ENCODE results near the gene LRSAM1.

Gene LRSAM1

GRCh38 chr9:127473932-127474331, 22.6 kb downstream of the LRSAM1 start:
- TF ChIP-seq CTCF (conservative IDR thresholded peaks at IDR 0.05; ENCODE audit: low read depth, low read length), result no peak
- H3K4me2 ChIP-seq, result no peak overlapping the region
- no peak overlapping the region for H3K9ac ChIP-seq
- H3K79me2 ChIP-seq (ENCODE audit: insufficient read depth, low read depth), result no peaks in the 10 kb centered on the region
- H3K27ac ChIP-seq, result no peak overlapping the region
- H4K20me1 ChIP-seq (ENCODE audit: insufficient read depth), result no peaks in the 10 kb centered on the region
- H3K27me3 ChIP-seq (ENCODE audit: insufficient read depth, low read depth), result no peaks in the 10 kb centered on the region
- H2AFZ ChIP-seq (ENCODE audit: low read depth), result no peak overlapping the region
- no peaks in the 10 kb centered on the region for H3K36me3 ChIP-seq (ENCODE audit: insufficient read depth)
- H3K4me3 ChIP-seq (IDR thresholded peaks at IDR 0.05; ENCODE audit: insufficient read depth, low read depth, low read length), result no peak overlapping the region
- H3K4me1 ChIP-seq (ENCODE audit: low read depth, poor library complexity, severe bottlenecking), result no peaks in the 10 kb centered on the region

- Histone ChIP-seq H3K4me2 (no peak overlapping the region), H2AFZ (ENCODE audit: low read depth) (no peak overlapping the region), H4K20me1 (ENCODE audit: insufficient read depth) (no peaks in the 10 kb centered on the region), H3K9ac (no peak overlapping the region), H3K4me1 (ENCODE audit: low read depth, poor library complexity, severe bottlenecking) (no peaks in the 10 kb centered on the region), H3K27me3 (ENCODE audit: insufficient read depth, low read depth) (no peaks in the 10 kb centered on the region), H3K4me3 (IDR thresholded peaks at IDR 0.05; ENCODE audit: insufficient read depth, low read depth, low read length) (no peak overlapping the region), H3K79me2 (ENCODE audit: insufficient read depth, low read depth) (no peaks in the 10 kb centered on the region), H3K27ac (no peak overlapping the region), H3K36me3 (ENCODE audit: insufficient read depth) (no peaks in the 10 kb centered on the region)
- no peak for TF ChIP-seq CTCF (conservative IDR thresholded peaks at IDR 0.05; ENCODE audit: low read depth, low read length)
Measured at GRCh38 chr9:127474592-127474991, 23.3 kb downstream of the LRSAM1 start.

- Histone ChIP-seq H3K4me2 (no peak overlapping the region), H3K27me3 (ENCODE audit: insufficient read depth, low read depth) (no peaks in the 10 kb centered on the region), H3K4me1 (ENCODE audit: low read depth, poor library complexity, severe bottlenecking) (no peaks in the 10 kb centered on the region), H3K79me2 (ENCODE audit: insufficient read depth, low read depth) (no peaks in the 10 kb centered on the region), H2AFZ (ENCODE audit: low read depth) (no peak overlapping the region), H4K20me1 (ENCODE audit: insufficient read depth) (no peaks in the 10 kb centered on the region), H3K9ac (no peak overlapping the region), H3K36me3 (ENCODE audit: insufficient read depth) (no peaks in the 10 kb centered on the region), H3K27ac (no peak overlapping the region), H3K4me3 (IDR thresholded peaks at IDR 0.05; ENCODE audit: insufficient read depth, low read depth, low read length) (no peak overlapping the region)
- no peak for TF ChIP-seq CTCF (conservative IDR thresholded peaks at IDR 0.05; ENCODE audit: low read depth, low read length)
Measured at GRCh38 chr9:127479507-127480081, 28.3 kb downstream of the LRSAM1 start.

- H3K27ac ChIP-seq, result no peak overlapping the region
- no peaks in the 10 kb centered on the region for H3K79me2 ChIP-seq (ENCODE audit: insufficient read depth, low read depth)
- no peak for TF ChIP-seq CTCF (conservative IDR thresholded peaks at IDR 0.05; ENCODE audit: low read depth, low read length)
- no peaks in the 10 kb centered on the region for H3K36me3 ChIP-seq (ENCODE audit: insufficient read depth)
- no peak overlapping the region for H2AFZ ChIP-seq (ENCODE audit: low read depth)
- H3K4me2 ChIP-seq, result no peak overlapping the region
- H3K4me3 ChIP-seq (IDR thresholded peaks at IDR 0.05; ENCODE audit: insufficient read depth, low read depth, low read length), result no peak overlapping the region
- H4K20me1 ChIP-seq (ENCODE audit: insufficient read depth), result no peaks in the 10 kb centered on the region
- no peak overlapping the region for H3K9ac ChIP-seq
- H3K27me3 ChIP-seq (ENCODE audit: insufficient read depth, low read depth), result no peaks in the 10 kb centered on the region
- H3K4me1 ChIP-seq (ENCODE audit: low read depth, poor library complexity, severe bottlenecking), result no peaks in the 10 kb centered on the region
Measured at GRCh38 chr9:127482662-127483061, 31.4 kb downstream of the LRSAM1 start.
